GM23248 (cell line): ENCODE data around the gene ZNF836. TPM values are rescaled to one million over a fixed set of nuclear protein-coding genes. Genes with fewer than 3 reads are reported as not detected.

ENCODE experiments used
- DNase-seq: peaks from one replicate; pipeline ENCODE4 v3.0.0-alpha.2; 2015
- H2AFZ ChIP-seq: fragments of 200-600 bp; sonication (generic); 2 replicates; pipeline ENCODE4 v1.6.1; 2016; ENCODE audit warnings: antibody characterized with exemption
- H3F3A ChIP-seq: fragments of 200-600 bp; sonication (generic); 2 replicates; pipeline ENCODE4 v1.6.1; 2016; ENCODE audit warnings: mild to moderate bottlenecking, antibody characterized with exemption, mixed run types; ENCODE audit not compliant: insufficient read depth
- H3K27ac ChIP-seq: fragments of 200-600 bp; sonication (generic); 2 replicates; pipeline ENCODE4 v1.5.1; 2016; ENCODE audit warnings: mild to moderate bottlenecking
- H3K27me3 ChIP-seq: fragments of 200-600 bp; sonication (generic); replicated peaks from 2 replicates; pipeline ENCODE4 v1.6.1; 2016; ENCODE audit warnings: mild to moderate bottlenecking; ENCODE audit not compliant: insufficient read depth
- H3K36me3 ChIP-seq: fragments of 200-600 bp; sonication (generic); 2 replicates; pipeline ENCODE4 v1.6.1; 2016; ENCODE audit warnings: low read depth, mild to moderate bottlenecking
- H3K4me1 ChIP-seq: fragments of 200-600 bp; sonication (generic); 2 replicates; pipeline ENCODE4 v1.6.1; 2016; ENCODE audit warnings: mild to moderate bottlenecking; ENCODE audit not compliant: insufficient read depth
- H3K4me2 ChIP-seq: fragments of 200-600 bp; sonication (generic); one replicate; pipeline ENCODE4 v1.6.1; 2016; ENCODE audit warnings: mild to moderate bottlenecking; ENCODE audit not compliant: unreplicated experiment
- H3K4me3 ChIP-seq: fragments of 200-600 bp; sonication (generic); 2 replicates; pipeline ENCODE4 v1.5.1; 2016; ENCODE audit warnings: mild to moderate bottlenecking
- H3K79me2 ChIP-seq: fragments of 200-600 bp; sonication (generic); 2 replicates; pipeline ENCODE4 v1.6.1; 2016; ENCODE audit warnings: mild to moderate bottlenecking; ENCODE audit not compliant: insufficient read depth
- H3K9ac ChIP-seq: fragments of 200-600 bp; sonication (generic); 2 replicates; pipeline ENCODE4 v1.6.1; 2016; ENCODE audit warnings: mild to moderate bottlenecking
- H3K9me2 ChIP-seq: fragments of 200-600 bp; sonication (generic); 2 replicates; pipeline ENCODE4 v1.6.1; 2016; ENCODE audit warnings: mixed run types, mild to moderate bottlenecking, moderate library complexity; ENCODE audit not compliant: insufficient read depth
- H3K9me3 ChIP-seq: fragments of 200-600 bp; sonication (generic); one replicate; pipeline ENCODE4 v1.6.1; 2017; ENCODE audit warnings: low read depth
- H4K20me1 ChIP-seq: fragments of 200-600 bp; sonication (generic); 2 replicates; pipeline ENCODE4 v1.6.0; 2016; ENCODE audit not compliant: insufficient read depth
- EZH2 ChIP-seq: fragments of 200-600 bp; sonication (generic); IDR thresholded peaks from 2 replicates; pipeline ENCODE4 v1.6.1; 2018; ENCODE audit warnings: antibody characterized with exemption, mild to moderate bottlenecking; ENCODE audit not compliant: insufficient read depth, poor library complexity, severe bottlenecking
- EZH2phosphoT487 ChIP-seq: fragments of 200-600 bp; sonication (generic); IDR thresholded peaks from 2 replicates; pipeline ENCODE4 v1.6.1; 2018; ENCODE audit warnings: antibody characterized with exemption, moderate library complexity, mild to moderate bottlenecking, low read depth; ENCODE audit not compliant: insufficient read depth
- WGBS, 2 experiments: methylation state at CpG; one replicate each; pipeline ENCODE4 v1.1.6; 2015 to 2017; ENCODE audit warnings: low lambda C conversion rate in 2 of 2, low coverage in 1 of 2; ENCODE audit errors: missing lambda C conversion rate in 2 of 2; 5-methylcytosine and 5-hydroxymethylcytosine counted together
- in situ Hi-C: fragments of 300-500 bp; cut with MboI; formaldehyde crosslinking; loops from 2 replicates; pipeline ENCODE4 v1.15.0; 2020
- polyA plus RNA-seq: library from polyadenylated mRNA; unstranded; fragments of >200 nt; fragmentation: Nextera tagmentation; extraction: Ambion mirVana; gene quantifications from 2 replicates; pipeline ENCODE4 v1.2.1, GENCODE V29; 2016
- total RNA-seq: library from RNA; depleted of rRNA; stranded (reverse); fragments of >200 nt; shearing (Covaris generic); gene quantifications from 2 replicates; pipeline ENCODE4 v1.2.3, GENCODE V29; 2014

Gene ZNF836
- total and polyA plus RNA-seq, 2 experiments from 2014 or later, result 3.3 to 11.7 TPM

- peak overlapping the region; percentile 97 for H3K9ac ChIP-seq
- peak overlapping the region; percentile 94 for H3K27ac ChIP-seq
- peaks cover 64% of the 10 kb centered on the region for H3K79me2 ChIP-seq
- peak; percentile 61 for DNase-seq
- no peaks in the 10 kb centered on the region for H3K27me3 ChIP-seq
- peak overlapping the region; percentile 70 for H2AFZ ChIP-seq
- TF ChIP-seq EZH2 (no peak), EZH2phosphoT487 (no peak)
- H3K4me2 ChIP-seq, result peak overlapping the region; percentile 89
- H3K9me2 ChIP-seq, result no peaks in the 10 kb centered on the region
- peaks cover 11% of the 10 kb centered on the region for H3F3A ChIP-seq
- peaks cover 24% of the 10 kb centered on the region for H3K4me1 ChIP-seq
- peaks cover 8% of the 10 kb centered on the region; the same call in 1 of the 2 replicates for H4K20me1 ChIP-seq
- peaks cover 7% of the 10 kb centered on the region; the same call in 1 of the 2 replicates for H3K36me3 ChIP-seq
- peak overlapping the region; percentile 93 for H3K4me3 ChIP-seq
- WGBS, 2 experiments, result 1 to 2% methylated on average over 36 to 40 of the region's 40 CpGs
- H3K9me3 ChIP-seq, result no peaks in the 10 kb centered on the region
- in situ Hi-C loops, result no loop called here
Measured at GRCh38 chr19:52190487-52191293, 19.3 kb upstream of the ZNF836 start.

GRCh38 chr19:52189735-52190486, 18.5 kb upstream of the ZNF836 start, which contains the start of gene PPP2R1A:
Gene PPP2R1A, plus strand, starts transcription at chr19:52190052. Its CDS starts 45 bp downstream, at chr19:52190097.
- Histone ChIP-seq H3K4me1 (peaks cover 24% of the 10 kb centered on the region), H3K79me2 (peaks cover 57% of the 10 kb centered on the region), H3K27ac (peak within 1 kb of the TSS; percentile 94), H3K9ac (peak within 1 kb of the TSS; percentile 97), H3K9me3 (no peaks in the 10 kb centered on the region), H3K4me2 (peak within 1 kb of the TSS; percentile 90), H3K4me3 (peak within 1 kb of the TSS; percentile 93), H2AFZ (peak within 1 kb of the TSS; percentile 94), H3K9me2 (no peaks in the 10 kb centered on the region), H3K36me3 (peaks cover 7% of the 10 kb centered on the region; the same call in 1 of the 2 replicates), H3K27me3 (no peaks in the 10 kb centered on the region), H4K20me1 (peaks cover 8% of the 10 kb centered on the region; the same call in 1 of the 2 replicates), H3F3A (peaks cover 11% of the 10 kb centered on the region)
- in situ Hi-C loops, result no loop called here
- peak; percentile 100 for DNase-seq
- TF ChIP-seq EZH2phosphoT487 (no peak), EZH2 (no peak)
- WGBS, 2 experiments, result 1% methylated on average over 44 to 70 of the region's 70 CpGs

- 1% methylated on average over 31 to 32 of the region's 32 CpGs for WGBS, 2 experiments
- in situ Hi-C loops, result no loop called here
- peaks cover 48% of the 10 kb centered on the region for H3K79me2 ChIP-seq
- H2AFZ ChIP-seq, result peak overlapping the region; percentile 94
- peak overlapping the region; percentile 90 for H3K4me2 ChIP-seq
- peaks cover 24% of the 10 kb centered on the region for H3K4me1 ChIP-seq
- no peaks in the 10 kb centered on the region for H3K9me3 ChIP-seq
- peaks cover 8% of the 10 kb centered on the region; the same call in 1 of the 2 replicates for H4K20me1 ChIP-seq
- peak overlapping the region; percentile 76 for H3K4me3 ChIP-seq
- peak overlapping the region; percentile 82 for H3K27ac ChIP-seq
- H3K9me2 ChIP-seq, result no peaks in the 10 kb centered on the region
- H3F3A ChIP-seq, result peaks cover 11% of the 10 kb centered on the region
- H3K9ac ChIP-seq, result peak overlapping the region; percentile 83
- peaks cover 7% of the 10 kb centered on the region; the same call in 1 of the 2 replicates for H3K36me3 ChIP-seq
- peak; percentile 75 for DNase-seq
- H3K27me3 ChIP-seq, result no peaks in the 10 kb centered on the region
- TF ChIP-seq EZH2 (no peak), EZH2phosphoT487 (no peak)
Measured at GRCh38 chr19:52188822-52189734, 17.7 kb upstream of the ZNF836 start.

GRCh38 chr19:52187407-52187806, 16.0 kb upstream of the ZNF836 start:
- WGBS, 2 experiments, result 95 to 100% methylated on average over 1 of the region's 1 CpG
- Histone ChIP-seq H4K20me1 (peaks cover 8% of the 10 kb centered on the region; the same call in 1 of the 2 replicates), H3K27me3 (no peaks in the 10 kb centered on the region), H3K4me2 (no peak overlapping the region), H3K4me1 (peaks cover 20% of the 10 kb centered on the region), H2AFZ (no peak overlapping the region), H3F3A (peaks cover 11% of the 10 kb centered on the region), H3K9me2 (no peaks in the 10 kb centered on the region), H3K36me3 (no peaks in the 10 kb centered on the region), H3K9me3 (no peaks in the 10 kb centered on the region), H3K79me2 (peaks cover 32% of the 10 kb centered on the region), H3K4me3 (no peak overlapping the region), H3K9ac (no peak overlapping the region), H3K27ac (no peak overlapping the region)
- TF ChIP-seq EZH2phosphoT487, result no peak
- no peak for TF ChIP-seq EZH2
- in situ Hi-C loops, result no loop called here
- no peak for DNase-seq
